ENCODE results near the gene CHI3L2. TPM values are rescaled to one million over a fixed set of nuclear protein-coding genes. Genes with fewer than 3 reads are reported as not detected.

The CHI3L2 gene
- total and polyA plus RNA-seq, 12 donors, result 0.33 to 9.1 (median 2.7) TPM; not detected in 1

DNA sequence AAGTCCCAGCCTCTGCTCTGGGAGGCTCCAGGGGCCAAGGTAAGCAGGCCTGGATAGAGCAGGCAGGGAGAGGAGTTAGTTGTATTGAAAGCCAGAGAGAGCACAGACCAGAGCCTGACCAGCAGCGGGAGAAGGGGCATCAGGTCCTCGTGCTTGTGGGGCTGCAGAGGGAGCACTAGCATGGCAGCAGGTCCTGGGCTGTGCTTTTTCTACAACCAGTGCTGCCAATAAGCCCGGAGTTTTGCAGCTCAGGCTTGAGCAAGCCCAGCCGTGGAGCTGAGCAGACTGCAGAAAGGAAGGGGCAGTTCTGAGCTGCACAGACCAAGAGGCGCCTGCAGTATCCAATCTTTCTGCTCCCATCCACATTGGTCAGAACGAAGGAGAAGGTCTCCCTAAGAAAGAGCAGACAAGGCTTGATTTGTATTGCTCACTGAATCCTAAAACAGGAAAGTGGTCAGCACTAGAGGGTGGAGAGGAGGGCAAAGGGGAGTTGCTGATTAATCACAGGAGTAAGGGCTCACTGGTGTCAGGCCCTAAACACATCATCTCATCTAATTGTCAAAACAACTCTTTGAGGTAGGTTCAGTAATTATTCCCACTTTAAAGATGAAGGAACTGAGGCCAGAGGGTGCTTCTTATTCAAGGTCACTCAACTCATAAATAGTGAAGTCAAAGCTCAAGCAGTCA is 29.8 kb upstream of the CHI3L2 start:
- WGBS, 4 donors, result 67 to 91% (median 82%) methylated on average over 5 to 6 of the region's 6 CpGs
- Histone ChIP-seq H3K27me3 (no peaks in the 10 kb centered on the region), H3K36me3 (replicated peaks in 1 of 2) (no peaks in the 10 kb centered on the region), H3K4me1 (replicated peaks in 1 of 2) (peaks cover 24 to 50% of the 10 kb centered on the region in 2 donors), H3K9me3 (replicated peaks in 1 of 3) (no peaks in the 10 kb centered on the region), H3K4me3 (no peak overlapping the region), H3K27ac (no peak overlapping the region)
- intact Hi-C loops (cut with DNase I), result no loop called here
- DNase-seq, result no peak
- TF ChIP-seq CTCF (IDR thresholded peaks at IDR 0.05), result peak in 1 of 6 experiments; percentile 42
- no peak for TF ChIP-seq POLR2A (IDR thresholded peaks at IDR 0.05)

GRCh38 chr1:111198836-111199235 is 28.7 kb upstream of the CHI3L2 start:
- WGBS, 4 donors, result 90 to 93% (median 92%) methylated on average over 5 of the region's 5 CpGs
- peak overlapping the region in 2 of 5 donors; percentile 29 to 87 for H3K27ac ChIP-seq

DNA sequence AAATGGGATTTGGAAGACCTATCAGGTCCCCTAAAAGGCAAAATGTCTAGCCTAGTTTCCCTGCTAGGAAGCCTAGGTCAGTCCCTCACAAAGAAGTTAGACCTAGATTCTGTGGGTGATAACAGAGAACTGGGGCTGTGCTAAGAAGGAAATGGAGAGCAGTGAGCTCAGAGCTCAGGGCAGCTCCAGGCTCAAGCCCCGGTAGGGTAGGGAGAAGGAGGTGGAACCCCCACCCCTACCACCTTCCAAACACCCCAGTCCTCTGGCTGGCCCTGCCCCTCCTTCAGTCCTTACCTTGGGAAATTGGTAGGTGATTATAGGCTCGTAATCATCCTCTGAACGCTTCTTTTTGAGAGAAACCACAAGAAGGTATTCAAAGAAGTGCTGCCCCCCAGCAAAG is 28.2 kb upstream of the CHI3L2 start:
- Histone ChIP-seq H3K27me3 (no peaks in the 10 kb centered on the region), H3K4me3 (peak overlapping the region in 1 of 4 donors; percentile 21), H3K36me3 (replicated peaks in 1 of 2) (no peaks in the 10 kb centered on the region), H3K4me1 (replicated peaks in 1 of 2) (peaks cover 14 to 45% of the 10 kb centered on the region in 2 donors), H3K9me3 (replicated peaks in 1 of 3) (no peaks in the 10 kb centered on the region), H3K27ac (peak overlapping the region in 4 of 5 donors; percentile 29 to 87 (median 66))
- DNase-seq, result no peak
- TF ChIP-seq CTCF (IDR thresholded peaks at IDR 0.05) (no peak), POLR2A (IDR thresholded peaks at IDR 0.05) (no peak)
- intact Hi-C loops (cut with DNase I), result no loop called here
- WGBS, 4 donors, result 82 to 94% (median 84%) methylated on average over 3 of the region's 3 CpGs

More at GRCh38 chr1:111198836-111199235, 28.7 kb upstream of the CHI3L2 start:
- no peak for DNase-seq
- Histone ChIP-seq H3K27me3 (no peaks in the 10 kb centered on the region), H3K4me1 (replicated peaks in 1 of 2) (peaks cover 14 to 47% of the 10 kb centered on the region in 2 donors), H3K36me3 (replicated peaks in 1 of 2) (no peaks in the 10 kb centered on the region), H3K4me3 (peak overlapping the region in 1 of 4 donors; percentile 21), H3K9me3 (replicated peaks in 1 of 3) (no peaks in the 10 kb centered on the region)
- TF ChIP-seq CTCF (IDR thresholded peaks at IDR 0.05) (no peak), POLR2A (IDR thresholded peaks at IDR 0.05) (no peak)
- intact Hi-C loops (cut with DNase I), result no loop called here

- peak within 1 kb of the TSS in 4 of 5 donors; percentile 29 to 87 (median 66) for H3K27ac ChIP-seq
- no peak for TF ChIP-seq CTCF (IDR thresholded peaks at IDR 0.05)
- peak in 1 of 2 donors; percentile 41 for TF ChIP-seq POLR2A (IDR thresholded peaks at IDR 0.05)
- H3K4me3 ChIP-seq, result peak within 1 kb of the TSS in 1 of 4 donors; percentile 21
- H3K27me3 ChIP-seq, result no peaks in the 10 kb centered on the region
- DNase-seq, result peak; percentile 61 to 89 (median 84)
- WGBS, 4 donors, result 72 to 79% (median 72%) methylated on average over 14 to 17 of the region's 17 CpGs
- no peaks in the 10 kb centered on the region for H3K9me3 ChIP-seq (replicated peaks in 1 of 3)
- H3K4me1 ChIP-seq (replicated peaks in 1 of 2), result peaks cover 14 to 47% of the 10 kb centered on the region in 2 donors
- no peaks in the 10 kb centered on the region for H3K36me3 ChIP-seq (replicated peaks in 1 of 2)
- intact Hi-C loops (cut with DNase I), result no loop called here
Observed at GRCh38 chr1:111199881-111200801, 27.4 kb upstream of the CHI3L2 start, which contains the start of gene DENND2D. DENND2D (minus strand) TSS chr1:111200646; CDS start chr1:111200459, 187 bp downstream.

All from adrenal gland (tissue), 12 donors.